Nephron progenitor cell (in vitro differentiated cells): ENCODE data around the gene SPIRE1.
A peak's percentile ranks its signal among the peaks of the same experiment; 100 is the strongest.

ENCODE experiments used
- DNase-seq: peaks from one replicate; pipeline ENCODE4 v3.0.0; 2021
- H3K27ac Mint-ChIP-seq: 2 replicates; pipeline ENCODE4 v1.8.0; 2021; ENCODE audit warnings: mild to moderate bottlenecking, moderate library complexity, mixed read lengths
- H3K27me3 Mint-ChIP-seq: 2 replicates; pipeline ENCODE4 v1.8.0; 2021; ENCODE audit warnings: mild to moderate bottlenecking, low read depth, mixed read lengths; ENCODE audit not compliant: poor library complexity
- H3K36me3 Mint-ChIP-seq: 2 replicates; pipeline ENCODE4 v1.8.0; 2021; ENCODE audit warnings: low read depth, mixed read lengths
- H3K4me1 Mint-ChIP-seq: 2 replicates; pipeline ENCODE4 v1.8.0; 2021; ENCODE audit warnings: mixed read lengths
- H3K4me3 Mint-ChIP-seq: 2 replicates; pipeline ENCODE4 v1.8.0; 2021; ENCODE audit warnings: mild to moderate bottlenecking, moderate library complexity, mixed read lengths
- H3K9me3 Mint-ChIP-seq: 2 replicates; pipeline ENCODE4 v1.8.0; 2021; ENCODE audit warnings: mild to moderate bottlenecking, moderate library complexity, mixed read lengths
- CTCF ChIP-seq: fragments of 200-600 bp; sonication (generic); IDR thresholded peaks from 2 replicates; pipeline ENCODE4 v1.5.0; 2021; ENCODE audit warnings: antibody characterized with exemption

The SPIRE1 gene

DNA sequence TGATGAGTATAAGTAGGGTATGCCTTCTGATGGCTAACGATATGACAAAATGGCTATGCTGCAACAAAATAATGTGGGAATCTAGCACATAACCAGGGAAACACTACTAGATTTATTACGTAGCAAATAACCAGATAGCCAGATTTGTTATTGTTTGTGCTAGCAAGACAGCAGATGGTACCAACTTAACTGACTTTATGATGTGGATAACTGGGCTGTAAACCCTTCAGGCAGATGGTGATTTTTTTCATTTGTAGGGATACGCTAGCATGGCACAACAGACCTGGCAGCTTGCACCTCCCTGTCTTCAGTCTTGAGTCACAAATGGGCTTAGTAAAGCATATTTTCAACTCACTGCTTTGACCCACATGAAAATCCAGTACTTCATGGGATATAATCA lies 201.5 kb downstream of the SPIRE1 start:
- no peak for DNase-seq
- peaks cover 2% of the 10 kb centered on the region for H3K27me3 Mint-ChIP-seq
- peaks cover 48% of the 10 kb centered on the region for H3K36me3 Mint-ChIP-seq
- H3K27ac Mint-ChIP-seq, result peak overlapping the region; percentile 14
- H3K4me3 Mint-ChIP-seq, result no peak overlapping the region
- H3K9me3 Mint-ChIP-seq, result no peaks in the 10 kb centered on the region
- H3K4me1 Mint-ChIP-seq, result peaks cover 17% of the 10 kb centered on the region
- TF ChIP-seq CTCF, result no peak

GRCh38 chr18:12455496-12455895 lies 202.4 kb downstream of the SPIRE1 start:
- H3K4me3 Mint-ChIP-seq, result no peak overlapping the region
- H3K36me3 Mint-ChIP-seq, result peaks cover 54% of the 10 kb centered on the region
- no peak for DNase-seq
- no peak for TF ChIP-seq CTCF
- H3K9me3 Mint-ChIP-seq, result no peaks in the 10 kb centered on the region
- peak overlapping the region; percentile 92 for H3K27ac Mint-ChIP-seq
- H3K4me1 Mint-ChIP-seq, result peaks cover 11% of the 10 kb centered on the region
- peaks cover 4% of the 10 kb centered on the region for H3K27me3 Mint-ChIP-seq

- H3K27me3 Mint-ChIP-seq, result peaks cover 4% of the 10 kb centered on the region
- no peak for DNase-seq
- peaks cover 53% of the 10 kb centered on the region for H3K36me3 Mint-ChIP-seq
- TF ChIP-seq CTCF, result no peak
- H3K4me3 Mint-ChIP-seq, result no peak overlapping the region
- H3K27ac Mint-ChIP-seq, result no peak overlapping the region
- H3K4me1 Mint-ChIP-seq, result peaks cover 11% of the 10 kb centered on the region
- no peaks in the 10 kb centered on the region for H3K9me3 Mint-ChIP-seq
Measured at GRCh38 chr18:12452784-12453183, 205.1 kb downstream of the SPIRE1 start.

- Mint-ChIP-seq H3K4me1 (peaks cover 7% of the 10 kb centered on the region), H3K27ac (no peak overlapping the region), H3K27me3 (peaks cover 4% of the 10 kb centered on the region), H3K4me3 (no peak overlapping the region), H3K36me3 (peaks cover 48% of the 10 kb centered on the region), H3K9me3 (no peaks in the 10 kb centered on the region)
- TF ChIP-seq CTCF, result no peak
- no peak for DNase-seq
Measured at GRCh38 chr18:12451428-12451827, 206.5 kb downstream of the SPIRE1 start.

DNA sequence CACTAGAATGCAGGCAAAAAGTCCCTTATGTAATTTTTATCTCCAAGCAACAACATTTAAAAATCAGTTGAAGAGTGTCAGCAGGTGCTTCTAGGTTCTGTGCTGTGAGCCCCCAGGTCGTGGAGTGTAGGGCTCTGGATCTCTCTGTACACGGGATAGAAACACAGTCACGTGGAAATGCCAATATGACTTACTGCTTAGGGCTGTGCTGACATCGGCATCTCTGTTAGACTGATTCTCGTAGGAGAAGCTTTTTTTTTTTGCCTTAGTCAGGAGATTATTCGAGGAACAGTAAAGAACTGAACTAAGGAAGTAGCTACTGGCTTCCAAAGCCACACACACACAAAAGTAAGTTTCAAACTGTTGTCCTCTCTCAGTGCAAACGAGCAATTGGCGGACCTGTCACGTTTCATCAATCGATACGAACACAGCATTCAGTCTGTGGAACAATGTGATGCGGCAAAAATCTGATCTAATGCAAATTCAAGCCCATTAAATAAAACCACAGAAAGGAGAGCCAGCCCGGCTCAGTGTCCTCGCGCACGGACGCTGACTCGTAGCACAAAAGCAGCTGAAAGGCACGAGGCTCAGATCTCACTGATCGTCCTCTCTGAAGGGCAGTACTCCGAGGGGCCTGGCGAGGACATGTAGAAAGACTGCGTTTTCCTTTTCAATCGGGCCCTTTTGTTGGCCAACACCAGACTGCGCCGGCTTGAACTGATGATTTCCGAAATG lies 208.7 kb downstream of the SPIRE1 start:
- no peak overlapping the region for H3K4me3 Mint-ChIP-seq
- H3K4me1 Mint-ChIP-seq, result no peaks in the 10 kb centered on the region
- H3K27ac Mint-ChIP-seq, result no peak overlapping the region
- peaks cover 58% of the 10 kb centered on the region for H3K36me3 Mint-ChIP-seq
- H3K27me3 Mint-ChIP-seq, result peaks cover 4% of the 10 kb centered on the region
- no peak for DNase-seq
- TF ChIP-seq CTCF, result no peak
- peaks cover 13% of the 10 kb centered on the region for H3K9me3 Mint-ChIP-seq

GRCh38 chr18:12445554-12445953 lies 212.4 kb downstream of the SPIRE1 start:
- no peak for TF ChIP-seq CTCF
- Mint-ChIP-seq H3K27ac (no peak overlapping the region), H3K27me3 (no peaks in the 10 kb centered on the region), H3K4me1 (no peaks in the 10 kb centered on the region), H3K9me3 (peaks cover 33% of the 10 kb centered on the region), H3K36me3 (peaks cover 50% of the 10 kb centered on the region), H3K4me3 (no peak overlapping the region)
- DNase-seq, result no peak
